Measurements from ENCODE around the gene PEAK1. TPM values are rescaled to one million over a fixed set of nuclear protein-coding genes. Genes with fewer than 3 reads are reported as not detected.
"Not testable (repeated sequence)": the region's sequence is repeated elsewhere in the genome, so short reads cannot be mapped to it uniquely, and the experiment has no call there.

The PEAK1 gene
- total and polyA plus RNA-seq, 9 of the 15 experiments (the other 6 are each of a cell fraction or from before 2014, with no cell fraction given): 0.99 to 22.4 (median 10.8) TPM

GRCh38 chr15:77406173-77406759 is 13.6 kb downstream of the PEAK1 start:
- WGBS (ENCODE audit: insufficient coverage, low coverage, missing lambda C conversion rate): 40% methylated on average over 1 of the region's 1 CpG
- H3K4me1 ChIP-seq (replicated peaks in 1 of 2; ENCODE audit: control insufficient read depth in 2 of 2, insufficient read depth in 2 of 2, low read length in 2 of 2); FAIRE-seq; in situ Hi-C loops (cut with MboI); H3K27ac ChIP-seq (ENCODE audit: extremely low read depth, low read depth, low read length); H3K9me1 ChIP-seq (ENCODE audit: control insufficient read depth, insufficient read depth, low read length); H3K4me3 ChIP-seq; H3K9me3 ChIP-seq (replicated peaks; ENCODE audit: control insufficient read depth, insufficient read depth, low read depth, low read length); H3K36me3 ChIP-seq (ENCODE audit: control insufficient read depth, insufficient read depth, low read length); H2AFZ ChIP-seq (ENCODE audit: low read depth, low read length); H3K4me2 ChIP-seq (ENCODE audit: insufficient read depth, low read length); H4K20me1 ChIP-seq (replicated peaks; ENCODE audit: control insufficient read depth, insufficient read depth, low read length); H3K27me3 ChIP-seq (ENCODE audit: control insufficient read depth in 2 of 2, insufficient read depth in 2 of 2, low read length in 2 of 2); intact Hi-C loops (cut with micrococcal nuclease); H3K9ac ChIP-seq (ENCODE audit: insufficient read depth in 1 of 2, low read depth in 2 of 2, low read length in 2 of 2); ATAC-seq; BruUV-seq (replicated peaks); CTCF ChIA-PET (ENCODE audit: low intra/inter-chr PET ratio); DNase-seq (ENCODE audit: extremely low read depth in 1 of 4, low spot score in 3 of 4): not testable (repeated sequence)
- H3K79me2 ChIP-seq (ENCODE audit: control insufficient read depth, insufficient read depth, low read length): peaks cover 58% of the 10 kb centered on the region
- peak; percentile 73; the same call in 1 of the 2 replicates for TF ChIP-seq SPI1 (IDR thresholded peaks at IDR 0.05; ENCODE audit: borderline replicate concordance, low read depth, low read length)
- POLR2A ChIA-PET: interaction anchor here (1.5 kb wide), 2 partner anchors 10 to 19 kb away, joined by 4 read pairs; no protein-coding TSS in a partner anchor

DNA sequence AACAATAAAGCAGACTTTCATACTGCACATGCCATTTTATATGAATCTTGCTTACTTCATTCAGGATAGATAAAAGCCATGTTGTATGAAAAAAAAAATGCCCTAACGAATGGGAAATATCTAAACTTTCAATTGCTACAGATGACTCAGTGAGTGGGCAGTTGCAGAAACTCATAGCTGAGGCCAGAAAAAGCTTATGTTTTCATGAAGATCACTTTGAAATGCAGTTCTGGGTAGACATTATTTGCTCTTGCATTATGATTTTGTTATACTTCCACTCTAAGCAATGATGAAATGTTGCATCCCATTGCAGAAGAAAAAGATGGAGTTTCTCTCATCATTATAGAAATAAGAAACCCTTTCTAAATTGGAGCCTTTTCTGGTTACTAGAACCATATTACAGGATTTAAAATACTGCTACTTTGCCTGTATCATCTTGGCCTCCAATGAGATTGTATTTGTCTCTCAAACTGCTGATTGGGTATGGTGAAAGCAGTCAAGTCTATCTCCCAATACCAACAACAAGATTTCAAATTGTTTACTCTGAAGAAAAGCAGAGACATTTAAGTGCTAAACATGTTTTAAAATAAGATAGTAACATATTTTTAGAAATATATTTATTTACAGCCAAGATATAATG is 17.0 kb downstream of the PEAK1 start:
- Histone ChIP-seq H4K20me1 (replicated peaks; ENCODE audit: control insufficient read depth, insufficient read depth, low read length) (0 out of 2 replicates have a peak, but pooled peaks cover 3% of the 10 kb centered on the region), H2AFZ (ENCODE audit: low read depth, low read length) (no peak overlapping the region), H3K9me1 (ENCODE audit: control insufficient read depth, insufficient read depth, low read length) (no peaks in the 10 kb centered on the region), H3K79me2 (ENCODE audit: control insufficient read depth, insufficient read depth, low read length) (peaks cover 53% of the 10 kb centered on the region), H3K9ac (ENCODE audit: insufficient read depth in 1 of 2, low read depth in 2 of 2, low read length in 2 of 2) (no peak overlapping the region), H3K4me1 (replicated peaks in 1 of 2; ENCODE audit: control insufficient read depth in 2 of 2, insufficient read depth in 2 of 2, low read length in 2 of 2) (no peaks in the 10 kb centered on the region; a peak in 2 of 5 replicates), H3K27ac (ENCODE audit: extremely low read depth, low read depth, low read length) (no peak overlapping the region), H3K4me3 (no peak overlapping the region), H3K4me2 (ENCODE audit: insufficient read depth, low read length) (no peak overlapping the region), H3K27me3 (ENCODE audit: control insufficient read depth in 2 of 2, insufficient read depth in 2 of 2, low read length in 2 of 2) (no peaks in the 10 kb centered on the region), H3K9me3 (replicated peaks; ENCODE audit: control insufficient read depth, insufficient read depth, low read depth, low read length) (no peaks in the 10 kb centered on the region), H3K36me3 (ENCODE audit: control insufficient read depth, insufficient read depth, low read length) (no peaks in the 10 kb centered on the region)
- ChIA-PET CTCF (ENCODE audit: low intra/inter-chr PET ratio) (no interaction called here), POLR2A (no interaction called here)
- no peak for ATAC-seq
- FAIRE-seq: no peak
- DNase-seq (ENCODE audit: extremely low read depth in 1 of 4, low spot score in 3 of 4): no peak
- BruUV-seq (replicated peaks): no TSS peak
- in situ Hi-C loops (cut with MboI): no loop called here
- 5% methylated on average over 1 of the region's 1 CpG for WGBS (ENCODE audit: insufficient coverage, low coverage, missing lambda C conversion rate)
- intact Hi-C loops (cut with micrococcal nuclease): no loop called here
- TF ChIP-seq, protein P1, sequence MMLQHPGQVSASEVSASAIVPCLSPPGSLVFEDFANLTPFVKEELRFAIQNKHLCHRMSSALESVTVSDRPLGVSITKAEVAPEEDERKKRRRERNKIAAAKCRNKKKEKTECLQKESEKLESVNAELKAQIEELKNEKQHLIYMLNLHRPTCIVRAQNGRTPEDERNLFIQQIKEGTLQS (IDR thresholded peaks at IDR 0.05): peak; percentile 40; the same call in 1 of the 2 replicates
- TF ChIP-seq, protein P1 (CRISPR knock-in tag; conservative IDR thresholded peaks at IDR 0.05): no peak
- TF ChIP-seq, protein P2, sequence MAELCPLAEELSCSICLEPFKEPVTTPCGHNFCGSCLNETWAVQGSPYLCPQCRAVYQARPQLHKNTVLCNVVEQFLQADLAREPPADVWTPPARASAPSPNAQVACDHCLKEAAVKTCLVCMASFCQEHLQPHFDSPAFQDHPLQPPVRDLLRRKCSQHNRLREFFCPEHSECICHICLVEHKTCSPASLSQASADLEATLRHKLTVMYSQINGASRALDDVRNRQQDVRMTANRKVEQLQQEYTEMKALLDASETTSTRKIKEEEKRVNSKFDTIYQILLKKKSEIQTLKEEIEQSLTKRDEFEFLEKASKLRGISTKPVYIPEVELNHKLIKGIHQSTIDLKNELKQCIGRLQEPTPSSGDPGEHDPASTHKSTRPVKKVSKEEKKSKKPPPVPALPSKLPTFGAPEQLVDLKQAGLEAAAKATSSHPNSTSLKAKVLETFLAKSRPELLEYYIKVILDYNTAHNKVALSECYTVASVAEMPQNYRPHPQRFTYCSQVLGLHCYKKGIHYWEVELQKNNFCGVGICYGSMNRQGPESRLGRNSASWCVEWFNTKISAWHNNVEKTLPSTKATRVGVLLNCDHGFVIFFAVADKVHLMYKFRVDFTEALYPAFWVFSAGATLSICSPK (IDR thresholded peaks at IDR 0.05; ENCODE audit: borderline replicate concordance): no peak
- no peak for TF ChIP-seq MIER1 (IDR thresholded peaks at IDR 0.05; ENCODE audit: low read depth)
- peak; percentile 69; the same call in 1 of the 2 replicates for TF ChIP-seq CEBPG (CRISPR knock-in tag; IDR thresholded peaks at IDR 0.05)
- peak; percentile 67 to 84; a peak in 3 of 4 replicates for TF ChIP-seq CEBPG (tag; conservative IDR thresholded peaks at IDR 0.05 in 1 of 2, IDR thresholded peaks at IDR 0.05 in 1 of 2)
- TF ChIP-seq, protein P3, sequence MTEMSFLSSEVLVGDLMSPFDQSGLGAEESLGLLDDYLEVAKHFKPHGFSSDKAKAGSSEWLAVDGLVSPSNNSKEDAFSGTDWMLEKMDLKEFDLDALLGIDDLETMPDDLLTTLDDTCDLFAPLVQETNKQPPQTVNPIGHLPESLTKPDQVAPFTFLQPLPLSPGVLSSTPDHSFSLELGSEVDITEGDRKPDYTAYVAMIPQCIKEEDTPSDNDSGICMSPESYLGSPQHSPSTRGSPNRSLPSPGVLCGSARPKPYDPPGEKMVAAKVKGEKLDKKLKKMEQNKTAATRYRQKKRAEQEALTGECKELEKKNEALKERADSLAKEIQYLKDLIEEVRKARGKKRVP (CRISPR knock-in tag; IDR thresholded peaks at IDR 0.05): 0 out of 2 replicates have a peak, but pooled peaks have one; percentile 17
- no peak for TF ChIP-seq FOXM1 (IDR thresholded peaks at IDR 0.05; ENCODE audit: low read depth)
- TF ChIP-seq FOXM1 (CRISPR knock-in tag; IDR thresholded peaks at IDR 0.05; ENCODE audit: low read depth): no peak
- no peak for TF ChIP-seq ASH1L (IDR thresholded peaks at IDR 0.05; ENCODE audit: borderline replicate concordance, low read depth, partially characterized antibody)

All from K562 (cell line).